Measurements from ENCODE around the gene CARMIL1.
A peak's percentile ranks its signal among the peaks of the same experiment; 100 is the strongest.
"Not testable (repeated sequence)": the region's sequence is repeated elsewhere in the genome, so short reads cannot be mapped to it uniquely, and the experiment has no call there.

The CARMIL1 gene

GRCh38 chr6:25375125-25375524 is 96.0 kb downstream of the CARMIL1 start:
- no peak for DNase-seq

- DNase-seq = no peak
Observed at GRCh38 chr6:25377664-25378063, 98.5 kb downstream of the CARMIL1 start.

GRCh38 chr6:25381077-25381476 is 101.9 kb downstream of the CARMIL1 start:
- no peak for DNase-seq

GRCh38 chr6:25382476-25382875 is 103.3 kb downstream of the CARMIL1 start:
- DNase-seq = not testable (repeated sequence)

GRCh38 chr6:25384234-25384633 is 105.1 kb downstream of the CARMIL1 start:
- DNase-seq = no peak

GRCh38 chr6:25384967-25385366 is 105.8 kb downstream of the CARMIL1 start:
- DNase-seq = no peak

- no peak for DNase-seq
Observed at GRCh38 chr6:25387483-25387882, 108.3 kb downstream of the CARMIL1 start.

GRCh38 chr6:25387911-25388310 is 108.7 kb downstream of the CARMIL1 start:
- no peak for DNase-seq

- no peak for DNase-seq
Observed at GRCh38 chr6:25388776-25389175, 109.6 kb downstream of the CARMIL1 start.

GRCh38 chr6:25389471-25389870 is 110.3 kb downstream of the CARMIL1 start:
- DNase-seq = no peak

- DNase-seq = no peak
Observed at GRCh38 chr6:25392372-25392771, 113.2 kb downstream of the CARMIL1 start.

GRCh38 chr6:25395731-25396130 is 116.6 kb downstream of the CARMIL1 start:
- DNase-seq = no peak

- DNase-seq = no peak
Observed at GRCh38 chr6:25397406-25397805, 118.2 kb downstream of the CARMIL1 start.

GRCh38 chr6:25399885-25400284 is 120.7 kb downstream of the CARMIL1 start:
- DNase-seq = no peak

- DNase-seq = no peak
Observed at GRCh38 chr6:25401711-25402110, 122.5 kb downstream of the CARMIL1 start.

GRCh38 chr6:25402125-25402524 is 123.0 kb downstream of the CARMIL1 start:
- no peak for DNase-seq

GRCh38 chr6:25403150-25403549 is 124.0 kb downstream of the CARMIL1 start:
- DNase-seq = no peak

- no peak for DNase-seq
Observed at GRCh38 chr6:25404091-25404490, 124.9 kb downstream of the CARMIL1 start.

GRCh38 chr6:25404693-25405169 is 125.6 kb downstream of the CARMIL1 start:
- DNase-seq = peak; percentile 24

- no peak for DNase-seq
Observed at GRCh38 chr6:25405442-25405841, 126.3 kb downstream of the CARMIL1 start.

GRCh38 chr6:25407431-25407830 is 128.3 kb downstream of the CARMIL1 start:
- DNase-seq = no peak

- no peak for DNase-seq
Observed at GRCh38 chr6:25410102-25410501, 130.9 kb downstream of the CARMIL1 start.

GRCh38 chr6:25411316-25411950 is 132.3 kb downstream of the CARMIL1 start:
- DNase-seq = no peak

GRCh38 chr6:25413207-25413905 is 134.2 kb downstream of the CARMIL1 start:
- no peak for DNase-seq

- DNase-seq = no peak
Observed at GRCh38 chr6:25414168-25414567, 135.0 kb downstream of the CARMIL1 start.
